Measurements from ENCODE around the gene PSMB11.

DNA sequence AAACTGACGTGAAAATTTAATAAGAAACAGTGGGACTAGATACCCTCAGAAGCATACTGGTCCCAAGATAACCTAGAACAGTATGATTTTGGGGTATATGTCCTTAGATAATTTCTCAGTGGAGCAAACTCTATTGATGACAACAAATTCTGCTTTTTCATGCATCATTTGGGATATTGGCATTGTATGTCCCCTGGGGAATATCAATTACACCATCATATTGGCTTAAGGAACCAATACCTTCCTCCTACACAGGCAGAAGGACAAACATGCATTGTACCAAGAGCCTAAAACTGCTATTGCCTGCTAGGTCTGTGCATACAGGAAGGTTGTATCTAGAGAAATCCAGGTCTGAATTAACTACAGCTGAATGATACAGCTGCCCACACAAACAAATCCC, 32.9 kb downstream of the PSMB11 start:
- TF ChIP-seq, protein P1, sequence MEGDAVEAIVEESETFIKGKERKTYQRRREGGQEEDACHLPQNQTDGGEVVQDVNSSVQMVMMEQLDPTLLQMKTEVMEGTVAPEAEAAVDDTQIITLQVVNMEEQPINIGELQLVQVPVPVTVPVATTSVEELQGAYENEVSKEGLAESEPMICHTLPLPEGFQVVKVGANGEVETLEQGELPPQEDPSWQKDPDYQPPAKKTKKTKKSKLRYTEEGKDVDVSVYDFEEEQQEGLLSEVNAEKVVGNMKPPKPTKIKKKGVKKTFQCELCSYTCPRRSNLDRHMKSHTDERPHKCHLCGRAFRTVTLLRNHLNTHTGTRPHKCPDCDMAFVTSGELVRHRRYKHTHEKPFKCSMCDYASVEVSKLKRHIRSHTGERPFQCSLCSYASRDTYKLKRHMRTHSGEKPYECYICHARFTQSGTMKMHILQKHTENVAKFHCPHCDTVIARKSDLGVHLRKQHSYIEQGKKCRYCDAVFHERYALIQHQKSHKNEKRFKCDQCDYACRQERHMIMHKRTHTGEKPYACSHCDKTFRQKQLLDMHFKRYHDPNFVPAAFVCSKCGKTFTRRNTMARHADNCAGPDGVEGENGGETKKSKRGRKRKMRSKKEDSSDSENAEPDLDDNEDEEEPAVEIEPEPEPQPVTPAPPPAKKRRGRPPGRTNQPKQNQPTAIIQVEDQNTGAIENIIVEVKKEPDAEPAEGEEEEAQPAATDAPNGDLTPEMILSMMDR (conservative IDR thresholded peaks at IDR 0.05) = no peak
- TF ChIP-seq ZFX (IDR thresholded peaks at IDR 0.05) = no peak

Measured in C4-2B (cell line).